Right atrium auricular region (tissue), 2 donors: ENCODE measurements around the gene STAB2. TPM values are rescaled to one million over a fixed set of nuclear protein-coding genes. Genes with fewer than 3 reads are reported as not detected.

Experiments
- DNase-seq: peaks from one replicate; pipeline ENCODE4 v3.0.0-alpha.2; 2019; ENCODE audit warnings: low spot score
- H3K27ac ChIP-seq, 2 donors: fragments of 200-600 bp; sonication (generic); 1 replicate in 1 of 2; 2 replicates in 1 of 2; pipeline ENCODE4 v1.5.1; 2016 to 2019
- H3K27me3 ChIP-seq, 2 donors: fragments of 200-600 bp; sonication (generic); one replicate each; pipeline versions ENCODE4 v1.5.1 to v1.6.0; 2017 to 2019
- H3K36me3 ChIP-seq: fragments of 200-600 bp; sonication (generic); one replicate; pipeline ENCODE4 v1.5.1; 2016
- H3K4me1 ChIP-seq, 2 donors: fragments of 200-600 bp; sonication (generic); one replicate each; pipeline versions ENCODE4 v1.5.1 to v1.6.0; 2017 to 2019
- H3K4me3 ChIP-seq, 2 donors: fragments of 200-600 bp; sonication (generic); 1 replicate in 1 of 2; 2 replicates in 1 of 2; pipeline ENCODE4 v1.5.1; 2017 to 2019; ENCODE audit warnings: mild to moderate bottlenecking in 1 of 2, moderate library complexity in 1 of 2
- H3K9me3 ChIP-seq, 2 donors: fragments of 200-600 bp; sonication (generic); one replicate each; pipeline ENCODE4 v1.5.1; 2019
- CTCF ChIP-seq, 2 donors: fragments of 200-600 bp; sonication (generic); IDR thresholded peaks; one replicate each; pipeline ENCODE4 v1.5.1; 2019; ENCODE audit warnings: antibody characterized with exemption in 2 of 2
- total RNA-seq, 2 donors: library from RNA; depleted of rRNA; stranded (reverse); fragments of >200 nt; gene quantifications; one replicate each; pipeline ENCODE4 v1.1.0, GENCODE V29; 2016

Gene STAB2
- total RNA-seq, 2 donors from 2014 or later = 0.11 TPM; not detected in 1

DNA sequence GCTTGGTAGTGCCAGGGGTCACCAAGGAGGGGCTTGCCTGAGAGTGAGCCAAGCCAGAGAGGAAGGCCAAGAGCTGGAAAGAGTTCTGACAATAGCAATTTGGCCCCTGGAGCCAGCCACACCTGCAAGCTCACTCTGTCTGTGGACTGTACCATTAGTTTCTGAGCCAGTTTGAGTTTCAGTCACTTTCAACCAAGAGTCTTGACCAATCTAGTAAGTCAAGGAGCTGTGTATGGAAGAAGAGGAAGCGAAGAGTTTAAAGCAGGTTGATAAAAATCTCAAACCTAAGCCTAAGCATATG lies 215.5 kb downstream of the STAB2 start:
- no peaks in the 10 kb centered on the region for H3K27me3 ChIP-seq
- peaks cover 0 to 20% of the 10 kb centered on the region in 2 donors for H3K4me1 ChIP-seq
- H3K9me3 ChIP-seq = no peaks in the 10 kb centered on the region
- no peak overlapping the region for H3K4me3 ChIP-seq
- H3K36me3 ChIP-seq = no peaks in the 10 kb centered on the region
- H3K27ac ChIP-seq = no peak overlapping the region
- no peak for TF ChIP-seq CTCF (IDR thresholded peaks at IDR 0.05)
- no peak for DNase-seq

- Histone ChIP-seq H3K4me1 (peaks cover 0 to 30% of the 10 kb centered on the region in 2 donors), H3K27ac (no peak overlapping the region), H3K4me3 (no peak overlapping the region), H3K27me3 (no peaks in the 10 kb centered on the region), H3K36me3 (no peaks in the 10 kb centered on the region), H3K9me3 (no peaks in the 10 kb centered on the region)
- DNase-seq = no peak
- TF ChIP-seq CTCF (IDR thresholded peaks at IDR 0.05) = no peak
Observed at GRCh38 chr12:103803847-103804246, 216.8 kb downstream of the STAB2 start.

GRCh38 chr12:103805655-103806360 lies 218.7 kb downstream of the STAB2 start:
- TF ChIP-seq CTCF (IDR thresholded peaks at IDR 0.05) = no peak
- Histone ChIP-seq H3K4me1 (peaks cover 0 to 15% of the 10 kb centered on the region in 2 donors), H3K4me3 (no peak overlapping the region), H3K27me3 (no peaks in the 10 kb centered on the region), H3K27ac (peak overlapping the region in 1 of 2 donors; percentile 43), H3K36me3 (no peaks in the 10 kb centered on the region), H3K9me3 (no peaks in the 10 kb centered on the region)
- DNase-seq = no peak

DNA sequence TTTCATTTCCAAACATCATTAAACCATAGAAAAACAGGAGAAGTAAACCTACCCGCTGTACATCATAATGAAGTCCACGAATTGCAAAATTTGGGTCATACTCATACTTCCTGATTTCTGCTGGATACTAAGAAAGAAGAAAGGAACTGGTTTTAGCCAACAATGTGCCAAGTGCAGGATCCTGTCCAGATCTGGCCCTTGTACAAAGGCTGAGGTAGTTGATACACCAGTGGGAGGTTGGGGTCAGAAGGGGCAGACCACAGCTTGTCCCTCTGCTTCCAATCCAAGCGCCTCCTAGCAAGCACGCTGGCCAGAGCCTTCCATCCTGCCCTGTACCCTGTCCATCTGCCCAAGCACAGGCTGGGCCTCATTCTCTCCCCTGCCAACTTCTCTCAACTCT lies 219.7 kb downstream of the STAB2 start:
- Histone ChIP-seq H3K4me1 (peaks cover 0 to 12% of the 10 kb centered on the region in 2 donors), H3K36me3 (no peaks in the 10 kb centered on the region), H3K27me3 (no peaks in the 10 kb centered on the region), H3K27ac (no peak overlapping the region), H3K9me3 (no peaks in the 10 kb centered on the region), H3K4me3 (no peak overlapping the region)
- no peak for DNase-seq
- TF ChIP-seq CTCF (IDR thresholded peaks at IDR 0.05) = no peak

DNA sequence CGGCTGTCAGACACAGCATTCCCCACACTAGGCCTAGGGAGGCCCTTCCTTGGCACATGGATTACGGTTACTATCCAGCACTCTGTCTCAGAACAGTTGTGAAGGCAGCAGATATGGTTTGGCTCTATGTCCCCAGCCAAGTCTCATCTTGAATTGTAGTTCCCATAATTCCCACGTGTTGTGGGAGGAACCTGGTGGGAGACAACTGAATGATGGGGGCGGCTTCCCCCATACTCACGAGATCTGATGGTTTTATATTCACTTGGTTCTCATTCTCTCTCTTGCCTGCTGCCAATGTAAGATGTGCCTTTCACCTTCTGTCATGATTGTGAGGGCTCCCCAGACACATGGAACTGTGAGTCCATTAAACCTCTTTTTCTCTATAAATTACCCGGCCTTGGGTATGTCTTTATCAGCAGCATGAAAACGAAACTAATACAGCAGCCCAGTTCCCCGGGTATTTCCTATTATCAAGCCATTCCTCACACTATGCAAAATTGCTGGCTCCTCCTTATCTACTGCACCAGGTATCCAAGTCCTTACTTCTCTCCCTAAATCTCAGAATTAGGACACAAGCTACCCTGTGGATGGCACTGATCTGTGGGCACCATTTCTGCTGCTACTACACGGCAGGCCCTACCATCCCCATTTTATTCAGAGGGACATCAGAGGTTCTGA lies 220.6 kb downstream of the STAB2 start:
- no peak for DNase-seq
- no peaks in the 10 kb centered on the region for H3K36me3 ChIP-seq
- H3K27me3 ChIP-seq = no peaks in the 10 kb centered on the region
- H3K4me3 ChIP-seq = no peak overlapping the region
- no peak for TF ChIP-seq CTCF (IDR thresholded peaks at IDR 0.05)
- H3K4me1 ChIP-seq = peaks cover 0 to 12% of the 10 kb centered on the region in 2 donors
- no peaks in the 10 kb centered on the region for H3K9me3 ChIP-seq
- H3K27ac ChIP-seq = no peak overlapping the region
